GM23248 (cell line): Measurements from ENCODE around the gene KL. TPM values are rescaled to one million over a fixed set of nuclear protein-coding genes. Genes with fewer than 3 reads are reported as not detected.

ENCODE experiments used
- DNase-seq: peaks from one replicate; pipeline ENCODE4 v3.0.0-alpha.2; 2015
- H2AFZ ChIP-seq: fragments of 200-600 bp; sonication (generic); 2 replicates; pipeline ENCODE4 v1.6.1; 2016; ENCODE audit warnings: antibody characterized with exemption
- H3F3A ChIP-seq: fragments of 200-600 bp; sonication (generic); 2 replicates; pipeline ENCODE4 v1.6.1; 2016; ENCODE audit warnings: mild to moderate bottlenecking, antibody characterized with exemption, mixed run types; ENCODE audit not compliant: insufficient read depth
- H3K27ac ChIP-seq: fragments of 200-600 bp; sonication (generic); 2 replicates; pipeline ENCODE4 v1.5.1; 2016; ENCODE audit warnings: mild to moderate bottlenecking
- H3K27me3 ChIP-seq: fragments of 200-600 bp; sonication (generic); replicated peaks from 2 replicates; pipeline ENCODE4 v1.6.1; 2016; ENCODE audit warnings: mild to moderate bottlenecking; ENCODE audit not compliant: insufficient read depth
- H3K36me3 ChIP-seq: fragments of 200-600 bp; sonication (generic); 2 replicates; pipeline ENCODE4 v1.6.1; 2016; ENCODE audit warnings: low read depth, mild to moderate bottlenecking
- H3K4me1 ChIP-seq: fragments of 200-600 bp; sonication (generic); 2 replicates; pipeline ENCODE4 v1.6.1; 2016; ENCODE audit warnings: mild to moderate bottlenecking; ENCODE audit not compliant: insufficient read depth
- H3K4me2 ChIP-seq: fragments of 200-600 bp; sonication (generic); one replicate; pipeline ENCODE4 v1.6.1; 2016; ENCODE audit warnings: mild to moderate bottlenecking; ENCODE audit not compliant: unreplicated experiment
- H3K4me3 ChIP-seq: fragments of 200-600 bp; sonication (generic); 2 replicates; pipeline ENCODE4 v1.5.1; 2016; ENCODE audit warnings: mild to moderate bottlenecking
- H3K79me2 ChIP-seq: fragments of 200-600 bp; sonication (generic); 2 replicates; pipeline ENCODE4 v1.6.1; 2016; ENCODE audit warnings: mild to moderate bottlenecking; ENCODE audit not compliant: insufficient read depth
- H3K9ac ChIP-seq: fragments of 200-600 bp; sonication (generic); 2 replicates; pipeline ENCODE4 v1.6.1; 2016; ENCODE audit warnings: mild to moderate bottlenecking
- H3K9me2 ChIP-seq: fragments of 200-600 bp; sonication (generic); 2 replicates; pipeline ENCODE4 v1.6.1; 2016; ENCODE audit warnings: mixed run types, mild to moderate bottlenecking, moderate library complexity; ENCODE audit not compliant: insufficient read depth
- H3K9me3 ChIP-seq: fragments of 200-600 bp; sonication (generic); one replicate; pipeline ENCODE4 v1.6.1; 2017; ENCODE audit warnings: low read depth
- H4K20me1 ChIP-seq: fragments of 200-600 bp; sonication (generic); 2 replicates; pipeline ENCODE4 v1.6.0; 2016; ENCODE audit not compliant: insufficient read depth
- EZH2 ChIP-seq: fragments of 200-600 bp; sonication (generic); IDR thresholded peaks from 2 replicates; pipeline ENCODE4 v1.6.1; 2018; ENCODE audit warnings: antibody characterized with exemption, mild to moderate bottlenecking; ENCODE audit not compliant: insufficient read depth, poor library complexity, severe bottlenecking
- EZH2phosphoT487 ChIP-seq: fragments of 200-600 bp; sonication (generic); IDR thresholded peaks from 2 replicates; pipeline ENCODE4 v1.6.1; 2018; ENCODE audit warnings: antibody characterized with exemption, moderate library complexity, mild to moderate bottlenecking, low read depth; ENCODE audit not compliant: insufficient read depth
- WGBS, 2 experiments: methylation state at CpG; one replicate each; pipeline ENCODE4 v1.1.6; 2015 to 2017; ENCODE audit warnings: low lambda C conversion rate in 2 of 2, low coverage in 1 of 2; ENCODE audit errors: missing lambda C conversion rate in 2 of 2; 5-methylcytosine and 5-hydroxymethylcytosine counted together
- in situ Hi-C: fragments of 300-500 bp; cut with MboI; formaldehyde crosslinking; loops from 2 replicates; pipeline ENCODE4 v1.15.0; 2020
- polyA plus RNA-seq: library from polyadenylated mRNA; unstranded; fragments of >200 nt; fragmentation: Nextera tagmentation; extraction: Ambion mirVana; gene quantifications from 2 replicates; pipeline ENCODE4 v1.2.1, GENCODE V29; 2016
- total RNA-seq: library from RNA; depleted of rRNA; stranded (reverse); fragments of >200 nt; shearing (Covaris generic); gene quantifications from 2 replicates; pipeline ENCODE4 v1.2.3, GENCODE V29; 2014; rRNA removed

The KL gene
- total RNA-seq (0.22 and 0.25 TPM in 2 replicates), polyA plus RNA-seq (0.04 TPM in 1 of 2 replicates, not detected in the other)

DNA sequence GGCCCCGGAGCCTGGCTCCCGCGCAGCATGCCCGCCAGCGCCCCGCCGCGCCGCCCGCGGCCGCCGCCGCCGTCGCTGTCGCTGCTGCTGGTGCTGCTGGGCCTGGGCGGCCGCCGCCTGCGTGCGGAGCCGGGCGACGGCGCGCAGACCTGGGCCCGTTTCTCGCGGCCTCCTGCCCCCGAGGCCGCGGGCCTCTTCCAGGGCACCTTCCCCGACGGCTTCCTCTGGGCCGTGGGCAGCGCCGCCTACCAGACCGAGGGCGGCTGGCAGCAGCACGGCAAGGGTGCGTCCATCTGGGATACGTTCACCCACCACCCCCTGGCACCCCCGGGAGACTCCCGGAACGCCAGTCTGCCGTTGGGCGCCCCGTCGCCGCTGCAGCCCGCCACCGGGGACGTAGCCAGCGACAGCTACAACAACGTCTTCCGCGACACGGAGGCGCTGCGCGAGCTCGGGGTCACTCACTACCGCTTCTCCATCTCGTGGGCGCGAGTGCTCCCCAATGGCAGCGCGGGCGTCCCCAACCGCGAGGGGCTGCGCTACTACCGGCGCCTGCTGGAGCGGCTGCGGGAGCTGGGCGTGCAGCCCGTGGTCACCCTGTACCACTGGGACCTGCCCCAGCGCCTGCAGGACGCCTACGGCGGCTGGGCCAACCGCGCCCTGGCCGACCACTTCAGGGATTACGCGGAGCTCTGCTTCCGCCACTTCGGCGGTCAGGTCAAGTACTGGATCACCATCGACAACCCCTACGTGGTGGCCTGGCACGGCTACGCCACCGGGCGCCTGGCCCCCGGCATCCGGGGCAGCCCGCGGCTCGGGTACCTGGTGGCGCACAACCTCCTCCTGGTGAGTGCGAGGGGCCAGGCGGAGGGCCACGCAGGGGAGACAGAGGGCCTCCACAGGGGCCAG, at the start of gene KL:
KL (plus strand) TSS at position 10 of the 909 bp plus-strand sequence; CDS start at position 28, 18 bp downstream.
- H3K27ac ChIP-seq, result no peak within 1 kb of the TSS
- H3K4me1 ChIP-seq, result no peaks in the 10 kb centered on the region
- no peaks in the 10 kb centered on the region for H3K36me3 ChIP-seq
- no peak for TF ChIP-seq EZH2
- TF ChIP-seq EZH2phosphoT487, result no peak
- peaks cover 68% of the 10 kb centered on the region for H3K27me3 ChIP-seq
- no peaks in the 10 kb centered on the region for H3K9me2 ChIP-seq
- no peaks in the 10 kb centered on the region for H3K79me2 ChIP-seq
- H3F3A ChIP-seq, result no peaks in the 10 kb centered on the region
- H3K4me2 ChIP-seq, result no peak within 1 kb of the TSS
- peak; percentile 34 for DNase-seq
- no peak within 1 kb of the TSS for H2AFZ ChIP-seq
- H3K9me3 ChIP-seq, result no peaks in the 10 kb centered on the region
- H3K4me3 ChIP-seq, result peak within 1 kb of the TSS; percentile 17; the same call in 1 of the 2 replicates
- no peaks in the 10 kb centered on the region for H4K20me1 ChIP-seq
- 23 to 32% methylated on average over 54 to 71 of the region's 106 CpGs for WGBS, 2 experiments
- no peak within 1 kb of the TSS for H3K9ac ChIP-seq
- in situ Hi-C loops, result no loop called here

DNA sequence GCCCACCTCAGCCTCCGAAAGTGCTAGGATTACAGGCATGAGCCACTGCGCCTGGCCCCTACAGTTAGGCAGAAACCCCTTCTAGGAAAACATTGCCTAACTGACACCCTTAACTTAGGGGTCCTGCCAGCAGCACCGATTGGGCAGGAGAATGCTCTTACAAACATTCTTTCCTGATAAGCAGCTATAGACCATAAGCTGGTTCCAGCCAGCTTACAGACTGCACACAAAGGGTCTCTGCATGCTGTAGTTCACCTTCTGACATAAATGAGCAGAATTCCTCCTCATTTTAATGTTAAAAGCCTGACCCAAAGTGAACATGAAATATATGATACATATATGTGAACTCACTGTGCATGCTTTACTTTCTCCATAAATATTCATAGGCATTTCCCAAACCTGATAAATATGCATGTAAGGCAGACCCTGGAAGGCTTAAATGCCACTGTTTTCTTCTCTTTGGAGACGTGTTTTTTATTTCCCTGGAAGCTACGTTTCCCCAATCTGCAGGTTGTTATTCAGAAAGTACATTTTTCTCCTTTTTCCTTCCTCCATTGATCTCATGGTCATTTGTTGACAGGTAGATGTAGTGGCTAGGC, 48.5 kb upstream of the KL start:
- Histone ChIP-seq H3K36me3 (no peaks in the 10 kb centered on the region), H4K20me1 (no peaks in the 10 kb centered on the region), H3K9ac (no peak overlapping the region), H3K4me3 (no peak overlapping the region), H3K79me2 (no peaks in the 10 kb centered on the region), H3K4me2 (no peak overlapping the region), H3F3A (peaks cover 14% of the 10 kb centered on the region), H3K27ac (no peak overlapping the region), H3K27me3 (no peaks in the 10 kb centered on the region), H2AFZ (no peak overlapping the region), H3K9me2 (no peaks in the 10 kb centered on the region), H3K9me3 (no peaks in the 10 kb centered on the region), H3K4me1 (peaks cover 12% of the 10 kb centered on the region)
- WGBS, 2 experiments, result 92 to 94% methylated on average over 5 of the region's 5 CpGs
- no peak for DNase-seq
- TF ChIP-seq EZH2 (no peak), EZH2phosphoT487 (no peak)
- in situ Hi-C loops, result no loop called here

DNA sequence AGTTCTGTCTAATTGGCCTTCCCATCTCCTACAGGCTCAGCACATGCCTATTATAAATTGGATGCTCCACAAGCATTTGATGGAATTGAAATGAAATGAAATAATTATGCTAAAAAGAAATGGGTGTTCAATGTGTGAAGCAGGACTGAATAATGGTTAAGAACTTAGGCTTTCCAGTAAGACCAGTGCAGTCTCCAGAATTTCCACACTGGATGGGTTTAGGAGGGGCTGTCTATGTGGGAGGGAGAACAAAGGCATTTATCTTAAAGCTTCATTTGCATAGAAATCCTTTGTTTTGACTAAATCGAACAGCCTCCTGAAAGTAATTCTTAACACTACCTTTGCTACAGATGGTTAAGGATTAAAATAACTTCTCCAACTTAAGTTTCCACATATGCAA, 47.9 kb upstream of the KL start:
- H3F3A ChIP-seq, result peaks cover 14% of the 10 kb centered on the region
- no peaks in the 10 kb centered on the region for H4K20me1 ChIP-seq
- H3K4me2 ChIP-seq, result no peak overlapping the region
- no peaks in the 10 kb centered on the region for H3K9me2 ChIP-seq
- no peak for DNase-seq
- no peak overlapping the region for H3K4me3 ChIP-seq
- H3K27me3 ChIP-seq, result no peaks in the 10 kb centered on the region
- no peak for TF ChIP-seq EZH2phosphoT487
- peaks cover 12% of the 10 kb centered on the region for H3K4me1 ChIP-seq
- no peak overlapping the region for H2AFZ ChIP-seq
- H3K27ac ChIP-seq, result no peak overlapping the region
- in situ Hi-C loops, result no loop called here
- H3K79me2 ChIP-seq, result no peaks in the 10 kb centered on the region
- no peaks in the 10 kb centered on the region for H3K9me3 ChIP-seq
- 100% methylated on average over 1 of the region's 1 CpG for WGBS, 2 experiments
- H3K36me3 ChIP-seq, result no peaks in the 10 kb centered on the region
- H3K9ac ChIP-seq, result no peak overlapping the region

GRCh38 chr13:32968793-32969192, 47.4 kb upstream of the KL start:
- 46 to 48% methylated on average over 3 of the region's 3 CpGs for WGBS, 2 experiments
- H3K9me3 ChIP-seq, result no peaks in the 10 kb centered on the region
- peaks cover 12% of the 10 kb centered on the region for H3K4me1 ChIP-seq
- H3K27ac ChIP-seq, result no peak overlapping the region
- H4K20me1 ChIP-seq, result no peaks in the 10 kb centered on the region
- H3K27me3 ChIP-seq, result no peaks in the 10 kb centered on the region
- H3K4me2 ChIP-seq, result no peak overlapping the region
- H3K36me3 ChIP-seq, result no peaks in the 10 kb centered on the region
- no peaks in the 10 kb centered on the region for H3K79me2 ChIP-seq
- peaks cover 14% of the 10 kb centered on the region for H3F3A ChIP-seq
- no peak overlapping the region for H3K9ac ChIP-seq
- in situ Hi-C loops, result no loop called here
- peak overlapping the region; percentile 81; the same call in 1 of the 2 replicates for H2AFZ ChIP-seq
- no peak overlapping the region for H3K4me3 ChIP-seq
- H3K9me2 ChIP-seq, result no peaks in the 10 kb centered on the region
- TF ChIP-seq EZH2 (no peak), EZH2phosphoT487 (no peak)
- DNase-seq, result no peak
